ENCODE data around the gene REXO2.

Gene REXO2

DNA sequence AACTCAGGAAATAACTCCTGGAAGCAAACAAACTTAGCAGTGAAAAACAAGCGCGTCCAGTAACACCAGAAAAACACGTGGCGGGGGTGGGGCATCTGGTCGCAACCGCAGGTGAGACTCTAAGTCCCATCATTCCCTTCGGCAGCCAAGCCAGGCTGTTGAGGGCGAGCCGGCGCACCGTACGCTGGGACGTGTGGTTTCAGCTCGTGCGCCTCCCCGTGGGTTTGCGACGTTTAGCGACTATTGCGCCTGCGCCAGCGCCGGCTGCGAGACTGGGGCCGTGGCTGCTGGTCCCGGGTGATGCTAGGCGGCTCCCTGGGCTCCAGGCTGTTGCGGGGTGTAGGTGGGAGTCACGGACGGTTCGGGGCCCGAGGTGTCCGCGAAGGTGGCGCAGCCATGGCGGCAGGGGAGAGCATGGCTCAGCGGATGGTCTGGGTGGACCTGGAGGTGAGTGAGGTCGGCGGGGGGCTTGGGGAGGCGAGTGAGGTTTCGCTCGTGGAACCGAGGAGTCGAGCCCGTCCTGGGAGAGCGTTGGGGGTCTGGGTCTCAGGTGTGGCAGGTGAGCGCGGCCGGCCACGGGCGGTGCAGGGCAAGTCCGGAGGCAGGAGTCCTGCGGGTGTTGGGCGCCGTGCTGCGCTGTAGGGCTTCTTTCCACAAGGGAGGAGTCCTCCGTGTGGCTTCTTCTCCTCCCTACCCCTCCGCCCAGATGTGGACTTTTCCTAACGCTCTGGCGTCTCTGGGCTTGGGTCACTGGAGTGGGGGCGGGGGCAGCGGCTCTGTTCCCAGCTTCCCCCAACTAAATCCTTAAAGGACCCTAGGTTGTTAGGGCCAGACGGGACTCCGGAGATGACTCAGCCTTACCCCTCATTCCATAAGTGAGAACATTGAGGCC lies at the start of gene REXO2:
TSS of gene REXO2 (plus strand) at position 239 of the 892 bp plus-strand sequence. CDS start at position 301, 62 bp downstream.
- DNase-seq = peak; percentile 95

DNA sequence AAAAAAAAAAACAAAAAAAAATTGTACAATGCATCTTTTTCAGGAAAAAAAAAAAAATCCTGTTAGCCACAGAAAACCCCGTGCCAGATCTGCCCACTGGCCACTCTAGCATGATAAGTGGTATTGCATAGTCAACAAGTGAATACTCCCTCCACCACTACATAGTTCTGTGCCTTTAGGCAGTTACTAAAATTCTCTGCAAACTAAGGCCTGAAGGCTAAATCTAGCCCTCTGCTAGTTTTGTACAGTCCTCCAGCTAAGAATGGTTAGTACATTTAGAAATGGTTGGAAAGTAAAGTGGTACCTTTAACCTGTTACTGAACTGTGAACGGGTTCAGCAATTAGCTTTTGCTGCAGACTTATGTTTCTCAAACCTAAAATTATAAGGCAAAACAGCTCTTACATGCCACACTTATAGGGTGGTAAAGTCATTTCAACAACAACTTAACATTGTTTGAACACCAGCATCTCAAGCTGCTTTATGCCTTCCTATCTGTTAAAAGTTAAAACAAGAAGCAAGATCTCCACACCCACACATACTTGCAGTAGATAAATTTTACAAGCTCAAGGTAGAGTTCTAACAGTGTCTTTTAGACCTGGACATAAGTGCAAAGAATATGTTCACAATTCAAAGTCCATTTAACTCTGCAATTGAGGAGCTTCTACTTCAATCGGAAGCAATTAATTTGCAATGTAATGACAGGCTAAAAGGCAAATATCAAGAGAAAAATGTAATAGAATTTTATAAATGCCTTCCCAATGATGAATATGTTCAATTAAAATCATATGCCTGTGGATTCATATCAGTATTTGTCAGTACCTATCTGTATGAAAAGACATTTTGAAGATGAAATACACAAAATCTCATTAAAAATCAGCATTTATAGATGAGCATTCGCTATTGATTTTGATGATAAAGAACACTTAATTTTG lies 46.3 kb upstream of the REXO2 start:
- DNase-seq = no peak

DNA sequence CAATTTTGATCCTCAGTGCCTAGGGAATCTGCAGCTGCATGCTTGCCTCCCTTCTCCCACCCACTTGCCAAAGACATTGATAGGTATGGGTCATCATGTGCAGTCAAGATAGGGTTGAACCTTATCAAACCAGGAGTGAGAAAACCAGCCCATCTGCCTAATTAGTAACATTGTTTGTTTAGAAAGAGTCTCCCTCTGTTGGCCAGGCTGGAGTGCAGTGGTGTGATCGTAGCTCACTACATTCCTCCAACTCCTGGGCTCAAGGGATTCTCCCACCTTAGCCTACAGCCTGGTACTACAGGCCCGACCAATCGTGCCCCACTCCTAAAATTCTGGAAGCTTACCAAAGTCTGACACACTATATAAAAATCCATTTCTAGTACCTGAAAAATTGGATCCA lies 43.5 kb upstream of the REXO2 start:
- DNase-seq = no peak

DNA sequence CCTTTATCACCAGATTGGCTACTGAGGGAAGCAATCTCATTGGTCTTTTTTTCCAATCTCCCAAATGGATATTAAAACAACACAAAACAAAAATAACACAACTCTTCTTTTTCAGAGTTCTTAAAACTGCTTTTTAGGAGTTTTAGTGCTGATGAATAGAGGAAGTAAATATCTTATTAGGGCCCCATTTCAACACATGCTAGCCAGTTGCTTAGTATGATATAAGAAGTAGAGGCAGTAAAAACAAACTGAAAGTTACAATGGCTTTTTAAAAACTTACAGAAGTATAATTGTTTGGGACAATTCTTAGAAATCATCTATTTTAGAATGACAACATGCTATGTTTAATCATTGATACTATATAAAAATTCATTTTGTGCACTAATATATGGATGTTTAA lies 42.4 kb upstream of the REXO2 start:
- DNase-seq = no peak

DNA sequence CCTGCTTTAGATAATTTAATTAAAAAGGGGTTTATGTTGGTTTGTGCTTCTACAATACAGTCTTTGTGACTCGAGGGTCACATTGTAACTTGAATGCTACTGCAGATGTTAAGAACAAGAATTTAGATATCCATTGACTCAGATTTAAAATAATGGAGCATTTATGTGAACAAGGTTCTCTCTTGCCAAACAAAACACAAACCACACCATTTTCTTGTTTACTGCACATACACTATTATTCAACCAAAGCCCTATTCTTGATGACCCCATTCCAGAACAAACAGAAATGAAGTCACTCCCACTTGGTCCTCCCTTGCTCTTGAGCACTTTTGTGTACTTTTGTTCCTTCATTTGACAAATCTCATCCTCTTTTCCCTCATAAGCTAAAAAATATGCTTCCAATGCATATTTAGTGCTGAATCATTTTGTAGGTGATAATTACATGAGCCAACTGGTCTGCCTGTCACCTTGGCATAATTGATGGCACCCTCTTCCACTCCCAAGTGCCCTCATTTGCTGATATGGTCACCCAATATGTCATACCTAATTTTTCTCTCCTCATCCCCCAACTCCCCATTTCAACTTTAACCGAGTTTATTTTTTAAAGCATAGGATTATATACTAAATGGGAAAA lies 41.8 kb upstream of the REXO2 start:
- DNase-seq = no peak

DNA sequence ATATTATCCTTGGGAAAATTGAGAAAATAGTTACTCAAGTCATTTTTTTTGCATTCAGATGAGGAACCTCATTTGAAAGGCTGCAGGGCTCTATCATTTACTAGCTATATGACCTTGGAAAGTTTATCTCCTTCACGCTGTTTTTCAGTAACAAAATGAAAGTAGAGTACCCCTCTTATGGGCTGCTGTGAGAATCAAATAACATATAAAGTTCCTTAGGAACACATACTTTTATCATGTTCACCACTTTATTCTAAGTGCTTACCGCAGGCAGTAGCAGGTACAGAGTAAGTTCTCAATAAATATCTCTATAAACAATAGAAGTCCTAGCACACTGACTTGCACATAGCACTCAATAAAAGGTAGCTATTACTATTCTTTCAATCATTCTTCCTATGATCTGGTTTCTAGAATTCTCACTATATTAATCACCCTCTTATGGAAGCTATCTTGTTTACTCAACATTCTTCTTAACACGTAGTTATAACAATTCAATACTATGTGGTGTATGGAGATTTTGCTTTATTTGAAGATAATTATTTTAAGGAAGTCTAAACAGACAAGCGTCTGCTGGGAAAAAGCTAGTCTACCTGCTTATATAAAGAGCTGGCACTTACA lies 40.9 kb upstream of the REXO2 start:
- DNase-seq = no peak

DNA sequence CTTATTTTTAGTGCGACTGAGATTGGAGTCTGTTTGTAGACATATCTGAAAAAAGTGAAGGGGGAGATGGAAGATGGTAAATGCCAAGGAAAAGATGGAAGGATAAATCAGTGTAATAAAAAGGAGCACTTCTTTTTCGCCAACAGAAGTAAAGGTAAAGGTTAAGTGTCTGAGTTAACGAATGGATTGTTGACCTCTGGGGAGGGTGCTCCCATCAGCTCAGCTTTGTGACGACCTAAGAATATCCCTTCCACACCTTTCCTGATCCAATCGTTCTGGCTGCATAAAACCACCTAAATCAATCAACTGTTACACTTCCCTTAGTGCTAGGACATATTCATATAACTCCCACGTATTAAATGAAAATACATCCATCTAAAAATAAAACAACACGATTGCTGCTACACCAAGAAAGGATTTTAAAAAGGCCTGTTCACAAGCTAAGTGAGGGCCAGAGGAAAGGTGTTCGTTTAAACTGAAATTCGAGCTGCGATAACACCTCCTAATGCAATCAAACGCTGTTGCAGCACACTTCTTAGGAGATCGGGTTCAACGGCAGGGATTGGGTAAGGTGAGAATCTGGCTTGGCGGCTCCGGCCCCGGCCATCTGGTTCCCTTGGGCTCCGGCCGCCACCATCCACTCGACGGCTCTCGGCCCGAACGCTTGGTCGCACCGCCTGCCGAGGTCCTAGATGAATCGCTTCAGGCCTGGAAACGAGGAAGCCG lies 39.6 kb upstream of the REXO2 start:
- no peak for DNase-seq

DNA sequence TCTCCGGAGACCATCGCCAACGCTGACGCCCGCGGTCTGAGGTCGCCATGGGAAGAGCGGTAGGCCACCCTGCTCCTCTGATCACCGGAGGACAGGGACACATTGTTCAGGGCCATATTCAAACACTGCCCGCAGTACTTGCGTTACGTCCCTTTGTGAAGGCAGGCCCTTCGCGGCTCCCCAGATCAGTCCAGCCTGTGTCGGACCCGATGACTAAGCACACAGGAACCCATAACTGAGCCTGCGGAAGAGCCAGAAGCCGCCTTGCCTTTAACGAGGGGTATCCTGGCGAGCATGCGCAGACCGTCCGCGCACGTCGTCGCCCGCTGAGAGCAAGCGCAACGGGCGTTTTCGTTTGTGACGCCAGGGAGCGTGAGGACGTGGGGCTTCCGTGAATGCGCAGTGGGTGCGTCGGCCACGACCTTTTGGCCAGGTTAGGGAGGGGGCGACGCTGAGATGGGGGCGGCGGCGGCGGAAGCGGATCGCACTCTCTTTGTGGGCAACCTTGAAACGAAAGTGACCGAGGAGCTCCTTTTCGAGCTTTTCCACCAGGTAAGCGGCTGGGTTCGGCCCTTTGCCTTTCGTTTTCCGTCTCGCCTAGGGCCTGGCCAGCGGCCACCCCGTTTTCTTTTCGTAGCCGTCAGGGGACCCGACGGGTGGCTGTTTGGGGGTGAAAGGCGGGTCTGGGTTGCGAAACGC lies 38.9 kb upstream of the REXO2 start, which contains the start of the genes C11orf71 and RBM7:
TSS of gene C11orf71 (minus strand) at position 296 of the 699 bp plus-strand sequence. CDS start at position 116, 180 bp downstream.
TSS of gene RBM7 (plus strand) at position 451 of the 699 bp plus-strand sequence. CDS start at position 457, 6 bp downstream.
- DNase-seq = peak; percentile 98

DNA sequence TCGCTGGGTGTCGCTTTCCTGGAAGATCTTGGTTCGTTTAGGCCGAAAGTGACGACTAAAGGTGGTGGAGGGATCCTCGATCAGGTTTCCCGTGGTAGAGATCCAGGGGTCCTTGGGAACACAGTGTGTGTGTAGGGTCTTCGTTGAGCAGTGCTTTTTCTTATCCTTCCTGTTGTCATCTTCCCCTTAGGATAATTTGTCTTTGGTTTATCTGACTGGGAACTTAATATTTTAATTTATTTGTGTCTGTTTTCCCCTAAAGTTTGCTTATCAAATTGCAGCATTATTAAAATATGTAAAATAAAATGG lies 38.4 kb upstream of the REXO2 start:
- no peak for DNase-seq

DNA sequence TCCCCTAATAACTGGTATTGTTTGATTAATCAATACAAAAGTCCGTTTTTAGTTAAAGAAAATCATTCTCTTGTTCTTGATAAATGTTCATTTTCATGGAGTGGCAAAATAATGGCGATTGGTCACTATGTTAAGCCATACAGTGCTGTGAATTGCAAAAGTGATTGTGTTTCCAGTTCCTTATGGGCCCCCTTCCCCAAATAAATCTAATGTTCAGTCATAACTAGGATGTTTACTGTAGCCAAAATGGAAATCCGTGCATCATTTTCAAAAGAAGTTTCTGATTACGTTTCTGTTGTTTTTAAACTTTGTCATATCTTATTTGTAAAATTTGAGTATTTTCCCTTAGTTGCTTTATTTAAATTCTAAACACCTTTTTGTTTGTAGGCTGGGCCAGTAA lies 38.0 kb upstream of the REXO2 start:
- no peak for DNase-seq

DNA sequence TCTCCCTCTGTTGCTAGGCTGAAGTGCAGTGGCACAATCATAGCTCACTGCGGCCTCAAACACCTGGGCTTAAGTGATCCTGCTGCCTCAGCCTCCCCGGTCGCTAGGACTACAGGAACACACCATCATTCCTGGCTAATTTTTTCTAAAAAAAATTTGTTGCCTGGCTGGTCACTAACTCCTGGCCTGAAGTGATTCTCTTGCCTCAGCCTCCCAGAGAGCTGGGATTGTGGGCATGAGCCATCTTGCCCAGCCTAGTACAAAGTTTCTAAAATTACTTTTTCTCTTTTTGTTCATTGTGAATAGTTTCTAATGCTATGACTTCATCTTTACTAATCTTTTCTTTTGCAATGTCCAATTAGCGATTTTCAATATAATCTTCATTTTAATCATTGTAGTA lies 26.3 kb upstream of the REXO2 start:
- DNase-seq = no peak

DNA sequence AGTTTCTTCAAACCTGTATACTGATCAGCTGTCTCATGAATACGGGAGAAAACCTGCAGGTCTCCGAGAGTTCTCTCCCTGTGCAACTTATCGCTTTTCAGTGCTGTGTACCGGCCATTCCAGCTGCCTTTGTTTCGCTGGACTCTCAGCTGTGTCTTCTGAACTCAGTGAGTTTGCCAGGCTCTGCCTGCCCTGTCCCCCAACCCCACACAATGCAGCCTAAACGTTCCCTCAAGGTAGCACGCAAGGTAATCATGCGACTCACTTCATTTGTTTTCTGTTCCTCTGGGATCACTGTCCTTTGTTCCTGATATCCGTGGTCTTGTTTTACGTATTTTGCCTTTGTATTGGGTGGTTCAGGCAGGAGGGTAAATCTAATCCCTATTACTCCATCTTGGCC lies 25.3 kb upstream of the REXO2 start:
- no peak for DNase-seq

DNA sequence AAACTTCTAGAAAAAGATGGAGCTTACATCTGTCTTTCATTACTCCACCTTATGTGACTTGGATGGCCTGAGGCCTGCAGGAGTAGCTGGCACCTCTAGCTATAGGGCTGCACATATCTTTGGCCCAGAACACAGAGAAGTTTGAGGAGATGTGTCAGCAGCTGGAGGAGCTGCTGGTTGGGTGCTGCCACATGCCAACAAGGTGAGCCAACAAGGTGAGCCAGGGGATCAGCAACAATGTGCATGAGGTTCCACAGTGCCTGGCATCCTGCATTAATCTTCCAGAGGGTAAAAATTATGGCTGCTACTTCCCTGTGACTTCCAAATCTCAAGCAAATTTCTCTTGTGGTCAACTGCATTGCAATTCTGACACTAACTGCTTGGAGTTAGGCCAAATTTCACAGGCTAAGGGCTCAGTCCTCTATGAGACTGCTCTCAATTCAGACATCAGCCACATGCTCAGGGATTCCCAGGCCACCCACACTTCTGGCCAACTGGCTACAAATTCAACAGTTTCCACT lies 22.8 kb upstream of the REXO2 start:
- DNase-seq = no peak

DNA sequence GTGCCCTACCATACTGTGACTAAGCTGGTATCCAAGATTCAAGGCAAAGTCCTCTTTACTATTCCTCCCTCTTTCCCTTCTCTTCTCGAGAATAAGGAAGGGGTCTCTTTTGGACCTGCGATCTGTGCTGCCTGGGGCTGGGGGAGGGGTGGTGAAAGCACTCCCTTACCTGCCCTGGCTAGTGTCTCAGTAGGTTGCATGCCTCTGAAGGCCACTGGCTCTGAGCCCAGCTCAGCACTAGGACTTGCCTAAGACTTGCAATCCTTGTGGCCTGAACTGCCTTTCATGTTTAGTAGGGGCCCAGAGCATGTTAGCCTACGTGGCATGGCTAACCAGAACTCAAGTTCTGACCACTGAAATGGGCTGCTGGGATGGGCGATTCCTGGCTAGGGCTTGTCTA lies 13.0 kb upstream of the REXO2 start:
- no peak for DNase-seq

DNA sequence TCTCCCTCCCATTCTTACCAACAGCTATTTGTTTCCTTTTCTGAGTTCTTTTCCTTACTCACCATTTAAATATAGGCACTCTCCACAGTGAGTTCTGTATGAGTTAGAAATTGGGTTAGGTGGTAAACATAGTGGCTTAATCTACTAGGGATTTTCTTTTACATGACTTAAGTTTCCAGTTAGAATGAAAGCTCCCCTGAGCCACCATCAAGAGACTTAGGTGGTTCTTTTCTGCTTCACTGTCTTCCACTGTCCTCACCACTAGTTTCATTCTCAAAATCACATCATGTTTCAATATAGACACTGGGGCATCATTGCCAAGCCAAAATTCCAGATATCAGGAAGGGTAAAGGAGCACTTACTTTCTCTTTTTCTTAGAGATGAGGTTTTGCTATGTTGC lies 9.0 kb upstream of the REXO2 start:
- no peak for DNase-seq

DNA sequence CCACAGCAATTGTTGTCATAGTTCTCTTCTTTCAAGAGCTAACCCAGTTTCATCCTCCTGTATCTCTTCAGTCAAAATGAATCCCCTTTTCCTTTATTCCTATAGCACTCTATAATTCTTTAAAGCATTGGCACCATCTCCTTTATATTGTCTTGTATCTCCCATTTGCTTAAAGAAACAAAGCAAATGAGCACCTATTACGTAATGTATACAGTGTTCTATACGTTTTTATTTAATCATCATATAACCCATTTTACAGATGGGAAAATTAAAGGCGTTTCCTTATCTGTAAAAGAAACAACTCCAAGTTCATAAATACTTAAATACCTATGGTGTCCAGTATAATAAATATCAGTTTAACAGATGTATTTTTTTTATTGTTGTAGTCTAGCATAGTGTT lies 6.4 kb upstream of the REXO2 start:
- no peak for DNase-seq

DNA sequence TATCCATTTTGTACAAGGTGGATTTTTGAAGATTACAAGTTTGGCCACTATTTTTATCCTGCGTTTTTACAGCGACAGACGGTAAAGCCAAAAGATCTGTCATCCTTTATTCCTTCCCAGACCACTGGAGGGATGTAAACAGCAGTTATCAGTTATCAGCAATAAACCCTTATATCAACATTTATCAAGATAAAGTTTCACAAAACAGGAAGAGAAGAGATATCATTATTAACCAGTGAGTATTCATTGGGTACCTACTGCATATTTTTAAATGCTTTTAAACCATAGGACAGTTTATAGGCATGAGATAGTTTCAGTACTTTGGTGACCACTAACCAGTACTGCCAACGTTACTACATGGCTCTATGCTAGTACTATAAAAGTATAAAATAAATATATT lies 5.9 kb upstream of the REXO2 start:
- no peak for DNase-seq

DNA sequence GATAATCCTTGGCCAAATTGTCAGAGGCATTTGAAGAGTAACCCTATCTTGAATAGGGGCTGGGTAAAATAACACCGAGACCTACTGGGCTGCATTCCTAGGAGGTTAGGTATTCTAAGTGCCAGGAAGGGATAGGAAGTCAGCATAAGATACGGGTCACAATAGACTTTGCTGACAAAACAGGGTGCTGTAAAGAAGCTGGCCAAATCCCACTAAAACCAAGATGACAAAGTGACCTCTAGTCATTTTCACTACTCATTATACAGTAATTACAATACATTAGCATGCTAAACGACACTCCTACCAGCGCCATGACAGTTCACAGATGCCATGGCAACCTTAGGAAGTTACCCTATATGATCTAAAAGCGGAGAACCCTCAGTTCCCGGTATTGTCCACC lies 964 bp upstream of the REXO2 start:
- DNase-seq = no peak

DNA sequence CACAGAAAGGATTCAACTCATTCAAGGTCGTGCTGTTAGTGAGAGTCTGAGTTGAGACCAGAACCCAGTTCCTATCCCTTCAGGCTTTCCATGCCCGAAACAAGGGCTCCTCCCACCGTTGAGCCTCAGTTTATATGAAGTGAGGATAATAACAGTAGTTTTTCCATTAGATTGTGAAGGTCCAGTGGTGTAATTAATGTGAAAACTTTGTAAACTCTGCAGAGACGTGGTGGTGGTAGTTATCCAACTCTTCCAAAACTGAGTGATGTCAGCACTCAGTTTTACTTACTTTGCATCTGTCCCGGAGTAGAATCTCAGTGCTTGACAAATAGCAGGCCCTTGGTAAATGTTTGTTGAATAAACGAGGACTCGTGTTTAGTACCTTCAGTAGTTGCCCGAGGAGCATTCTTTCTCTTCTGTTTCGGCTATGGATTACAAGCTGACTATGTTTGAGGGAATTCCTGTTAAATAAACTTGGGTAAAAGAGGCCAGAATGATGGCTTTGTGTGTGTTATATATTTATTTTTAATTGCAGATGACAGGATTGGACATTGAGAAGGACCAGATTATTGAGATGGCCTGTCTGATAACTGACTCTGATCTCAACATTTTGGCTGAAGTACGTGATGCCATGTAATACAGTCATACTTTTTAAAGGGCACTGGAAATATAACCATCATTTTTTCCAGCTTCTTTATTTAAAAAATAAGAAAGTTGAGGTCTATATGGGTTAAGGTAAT lies 1.0 kb downstream of the REXO2 start:
- no peak for DNase-seq

DNA sequence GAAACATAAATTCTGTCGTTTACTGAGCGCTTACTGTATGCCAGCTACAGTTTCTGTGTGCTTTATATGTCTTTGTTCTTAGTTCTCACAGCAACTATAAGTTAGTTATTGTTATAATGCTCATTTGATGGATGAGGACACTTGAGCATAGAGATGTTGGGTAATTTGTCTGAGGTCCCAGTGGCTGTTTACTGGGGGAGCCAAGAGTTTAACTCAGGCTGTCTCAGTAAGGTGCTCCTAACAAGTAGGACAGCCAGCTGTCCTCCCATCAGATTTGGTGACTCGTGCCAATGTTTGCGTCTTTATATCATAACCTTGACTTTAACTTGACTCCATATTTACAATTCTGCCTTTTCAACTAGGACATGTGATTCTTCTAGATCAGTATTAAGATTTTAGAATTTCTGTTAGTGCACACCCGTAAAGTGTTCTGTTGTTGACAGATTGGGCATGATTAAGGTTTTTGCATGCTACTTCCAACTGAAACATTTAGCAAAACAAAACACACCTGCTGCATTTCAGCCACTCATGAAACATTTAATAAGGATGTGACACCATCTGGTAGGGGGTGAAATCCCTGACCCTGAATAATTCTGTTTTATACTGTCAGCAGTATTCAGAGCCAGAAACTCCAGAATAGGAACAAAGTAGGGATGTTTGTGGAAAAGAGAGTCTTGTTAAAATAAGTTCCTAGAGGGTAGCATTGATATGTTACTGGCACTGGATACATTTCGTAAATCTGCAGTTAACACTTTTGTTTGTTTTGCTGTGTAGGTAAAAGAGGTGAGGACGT lies 1.9 kb downstream of the REXO2 start:
- DNase-seq = no peak

Data from CD4-positive, alpha-beta T cell treated with Interleukin-17A for 1 hour (primary cell).